Muscle layer of duodenum (tissue), 2 donors: Measurements from ENCODE around the gene RAD1.

Source experiments
- H3K27ac ChIP-seq: one replicate; pipeline ENCODE4 v1.7.0; 2013; ENCODE audit warnings: mild to moderate bottlenecking, low read length
- H3K27me3 ChIP-seq: one replicate; pipeline ENCODE4 v1.7.0; 2013; ENCODE audit warnings: low read depth, mild to moderate bottlenecking, control low read depth, low read length
- H3K36me3 ChIP-seq, 2 donors: one replicate each; pipeline ENCODE4 v1.7.0; 2013; ENCODE audit warnings: low read length in 2 of 2, control low read depth in 1 of 2, mild to moderate bottlenecking in 1 of 2; ENCODE audit not compliant: insufficient read depth in 2 of 2, control insufficient read depth in 1 of 2
- H3K4me1 ChIP-seq, 2 donors: one replicate each; pipeline ENCODE4 v1.7.0; 2013; ENCODE audit warnings: low read length in 2 of 2, mild to moderate bottlenecking in 2 of 2, control low read depth in 1 of 2, moderate library complexity in 1 of 2; ENCODE audit not compliant: insufficient read depth in 2 of 2, control insufficient read depth in 1 of 2
- H3K4me3 ChIP-seq, 2 donors: one replicate each; pipeline ENCODE4 v1.7.0; 2013; ENCODE audit warnings: low read length in 2 of 2, low read depth in 1 of 2, mild to moderate bottlenecking in 1 of 2
- H3K9me3 ChIP-seq, 2 donors: one replicate each; pipeline ENCODE4 v1.7.0; 2013; ENCODE audit warnings: low read length in 2 of 2, control low read depth in 1 of 2, mild to moderate bottlenecking in 1 of 2; ENCODE audit not compliant: control insufficient read depth in 1 of 2
- donor health status: healthy.

RAD1 gene

GRCh38 chr5:34915139-34915855 lies at the start of gene RAD1, which contains the start of gene BRIX1:
TSS of gene RAD1 (minus strand) at chr5:34915504. CDS start at chr5:34914892, 612 bp downstream.
TSS of gene BRIX1 (plus strand) at chr5:34915711. CDS start at chr5:34915739, 28 bp downstream.
- Histone ChIP-seq H3K4me1 (peaks cover 21 to 38% of the 10 kb centered on the region in 2 donors), H3K36me3 (peaks cover 18 to 20% of the 10 kb centered on the region in 2 donors), H3K27ac (peak within 1 kb of the TSS; percentile 92), H3K27me3 (no peaks in the 10 kb centered on the region), H3K4me3 (peak within 1 kb of the TSS; percentile 98 to 99), H3K9me3 (no peaks in the 10 kb centered on the region)

DNA sequence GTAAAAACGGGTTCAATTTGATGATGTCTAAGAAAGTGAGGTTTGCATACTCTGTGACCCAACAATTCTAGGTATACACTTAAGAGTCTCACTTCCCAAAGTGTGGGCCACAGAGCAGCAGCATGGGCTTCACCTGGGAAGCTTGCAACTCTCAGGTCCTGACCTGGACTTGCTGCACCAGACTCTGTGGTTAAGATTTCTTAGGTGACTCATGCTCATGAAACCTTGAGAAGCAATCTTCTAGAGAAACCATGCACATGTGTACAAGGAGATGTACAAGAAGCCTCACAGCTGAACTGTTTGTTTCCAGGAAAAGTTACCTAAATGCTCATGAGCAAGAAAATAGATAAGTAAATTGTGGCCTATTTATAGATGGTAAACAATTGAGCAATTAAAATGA lies 44.0 kb upstream of the RAD1 start:
- Histone ChIP-seq H3K36me3 (peaks cover 10 to 11% of the 10 kb centered on the region in 2 donors), H3K4me3 (no peak overlapping the region), H3K9me3 (no peaks in the 10 kb centered on the region), H3K27ac (no peak overlapping the region), H3K27me3 (no peaks in the 10 kb centered on the region), H3K4me1 (no peaks in the 10 kb centered on the region)

DNA sequence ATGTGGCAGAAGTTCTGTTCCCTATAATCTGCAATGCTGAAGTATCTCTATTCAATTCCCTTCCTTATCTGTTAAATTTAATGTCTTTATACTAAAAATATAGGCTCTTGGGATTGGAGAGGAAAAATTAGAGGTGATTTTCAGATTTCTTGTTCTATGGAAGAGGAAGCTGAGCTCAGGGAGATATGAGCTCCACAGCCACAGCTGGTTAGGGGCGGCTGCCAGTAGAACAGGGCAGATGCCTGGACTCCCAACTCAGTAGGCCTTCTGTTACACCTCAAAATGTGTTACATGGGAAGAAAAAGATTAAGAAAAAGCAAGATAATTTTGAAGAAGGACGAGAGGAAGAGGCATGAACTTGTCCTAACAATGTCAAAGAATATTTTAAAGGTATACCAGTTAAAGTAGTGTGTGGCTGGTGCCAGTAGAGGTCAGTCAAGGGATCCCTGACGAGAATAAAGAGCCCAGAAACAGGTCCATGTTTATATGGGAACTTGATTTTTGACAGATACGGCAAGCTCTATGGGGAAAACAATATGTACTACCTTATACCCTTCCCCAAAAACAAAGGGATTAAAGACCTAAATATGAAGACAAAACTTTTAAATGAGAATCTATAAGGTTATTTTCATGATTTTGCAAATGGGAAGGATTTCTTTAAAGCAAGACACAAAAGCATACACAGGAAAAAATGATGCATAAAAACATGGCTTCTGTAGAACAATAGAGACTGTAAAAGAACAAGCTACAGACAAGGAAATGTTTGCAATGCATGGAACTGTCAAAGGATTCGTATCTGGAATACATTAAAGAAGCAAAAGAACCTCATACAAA lies 42.8 kb upstream of the RAD1 start:
- Histone ChIP-seq H3K27me3 (no peaks in the 10 kb centered on the region), H3K36me3 (peaks cover 16 to 18% of the 10 kb centered on the region in 2 donors), H3K4me3 (no peak overlapping the region), H3K9me3 (no peaks in the 10 kb centered on the region), H3K4me1 (no peaks in the 10 kb centered on the region), H3K27ac (no peak overlapping the region)

DNA sequence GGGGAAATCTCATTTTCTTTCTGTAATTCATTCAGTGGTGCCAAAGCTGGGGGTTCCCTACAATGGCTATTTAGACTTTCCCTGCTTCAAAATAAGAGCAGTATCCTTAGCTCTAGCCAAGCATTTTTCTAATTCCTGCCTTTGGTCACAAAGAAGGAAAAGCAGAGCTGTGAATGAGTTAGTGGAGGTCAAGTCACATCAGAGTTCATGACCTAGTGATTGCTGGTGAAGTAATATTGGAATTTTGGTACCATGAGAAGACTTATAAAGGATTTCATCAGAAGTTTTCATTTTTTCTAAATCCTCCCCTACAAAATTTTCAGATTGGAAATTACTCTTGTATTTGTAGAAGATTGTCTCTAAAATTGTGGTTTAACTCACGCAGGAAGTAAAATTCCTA lies 42.0 kb upstream of the RAD1 start:
- no peaks in the 10 kb centered on the region for H3K27me3 ChIP-seq
- no peaks in the 10 kb centered on the region for H3K4me1 ChIP-seq
- H3K36me3 ChIP-seq: peaks cover 18 to 21% of the 10 kb centered on the region in 2 donors
- H3K9me3 ChIP-seq: no peaks in the 10 kb centered on the region
- H3K27ac ChIP-seq: no peak overlapping the region
- H3K4me3 ChIP-seq: no peak overlapping the region

- Histone ChIP-seq H3K4me3 (no peak overlapping the region), H3K36me3 (peaks cover 44 to 70% of the 10 kb centered on the region in 2 donors), H3K9me3 (no peaks in the 10 kb centered on the region), H3K27me3 (no peaks in the 10 kb centered on the region), H3K27ac (no peak overlapping the region), H3K4me1 (no peaks in the 10 kb centered on the region)
Observed at GRCh38 chr5:34944460-34945047, 29.2 kb upstream of the RAD1 start.

- H3K9me3 ChIP-seq: no peaks in the 10 kb centered on the region
- no peak overlapping the region for H3K27ac ChIP-seq
- H3K4me1 ChIP-seq: no peaks in the 10 kb centered on the region
- peaks cover 45 to 67% of the 10 kb centered on the region in 2 donors for H3K36me3 ChIP-seq
- no peaks in the 10 kb centered on the region for H3K27me3 ChIP-seq
- H3K4me3 ChIP-seq: no peak overlapping the region
Observed at GRCh38 chr5:34944044-34944443, 28.7 kb upstream of the RAD1 start.

DNA sequence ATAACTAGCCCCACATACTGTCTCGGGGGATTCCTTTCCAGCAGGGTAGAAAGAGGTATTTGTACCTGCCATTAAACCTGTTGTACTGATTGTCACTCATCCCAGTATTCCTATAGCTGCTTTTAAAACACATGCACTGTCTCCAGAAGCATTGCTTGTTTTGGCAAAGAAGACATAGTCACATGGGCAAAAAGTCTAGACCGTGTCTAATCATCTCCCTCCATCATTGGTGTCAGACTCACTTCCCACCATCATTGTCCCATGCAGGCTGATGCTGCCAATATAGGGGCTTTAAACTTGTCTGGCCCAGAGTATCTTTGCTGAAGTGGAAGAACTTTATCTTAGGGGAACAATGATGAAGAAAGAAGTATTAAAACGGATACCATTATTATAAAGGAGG lies 26.6 kb upstream of the RAD1 start:
- H3K9me3 ChIP-seq: no peaks in the 10 kb centered on the region
- no peaks in the 10 kb centered on the region for H3K27me3 ChIP-seq
- H3K4me3 ChIP-seq: no peak overlapping the region
- H3K4me1 ChIP-seq: no peaks in the 10 kb centered on the region
- H3K36me3 ChIP-seq: peaks cover 61 to 76% of the 10 kb centered on the region in 2 donors
- H3K27ac ChIP-seq: no peak overlapping the region

- Histone ChIP-seq H3K9me3 (no peaks in the 10 kb centered on the region), H3K27ac (no peak overlapping the region)
Observed at GRCh38 chr5:34932947-34933346, 17.6 kb upstream of the RAD1 start.

DNA sequence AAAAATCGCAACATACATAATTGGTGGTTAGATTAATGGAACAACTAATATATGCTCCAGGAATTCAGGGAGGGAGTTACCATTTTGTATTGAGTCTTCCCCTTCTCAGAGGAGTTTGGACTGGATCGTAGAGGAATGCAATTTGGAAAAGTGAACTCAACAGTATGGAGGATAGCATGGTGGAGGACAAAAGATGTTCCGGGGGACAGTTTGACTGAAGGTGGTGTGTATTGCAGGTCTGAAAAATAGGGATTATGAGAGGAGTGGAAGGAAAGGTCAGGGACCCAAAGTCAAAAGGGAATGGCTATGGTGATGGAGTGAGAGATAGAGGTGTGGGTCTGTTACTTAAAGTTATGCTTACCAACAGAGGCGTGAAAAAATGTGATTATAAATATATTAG lies 15.6 kb upstream of the RAD1 start:
- Histone ChIP-seq H3K9me3 (no peaks in the 10 kb centered on the region), H3K27ac (peak overlapping the region; percentile 76), H3K4me1 (peaks cover 7 to 11% of the 10 kb centered on the region in 2 donors), H3K27me3 (no peaks in the 10 kb centered on the region), H3K4me3 (peak overlapping the region; percentile 77 to 78), H3K36me3 (peaks cover 0 to 13% of the 10 kb centered on the region in 2 donors)

More at GRCh38 chr5:34932947-34933346, 17.6 kb upstream of the RAD1 start:
- H3K36me3 ChIP-seq: peaks cover 8 to 9% of the 10 kb centered on the region in 2 donors
- no peaks in the 10 kb centered on the region for H3K27me3 ChIP-seq
- peaks cover 7 to 11% of the 10 kb centered on the region in 2 donors for H3K4me1 ChIP-seq
- no peak overlapping the region for H3K4me3 ChIP-seq

DNA sequence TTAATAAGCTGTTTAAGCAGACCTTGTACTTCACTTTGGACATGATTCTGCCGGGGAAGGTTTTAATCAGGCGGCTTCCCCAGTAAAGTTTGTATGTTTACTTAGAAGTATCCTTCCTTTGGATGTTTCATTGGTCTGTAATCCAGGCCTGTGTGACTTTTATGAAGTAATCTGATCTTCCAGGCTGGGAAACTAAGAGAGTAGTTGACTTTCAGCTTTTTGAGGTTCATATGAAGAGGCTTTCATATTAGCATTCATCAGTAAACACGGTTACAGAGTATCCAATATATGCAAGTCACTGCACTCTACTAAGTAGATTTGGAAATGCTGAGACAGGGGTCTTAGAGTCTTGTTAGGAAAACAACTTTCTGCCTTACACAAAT lies 15.1 kb upstream of the RAD1 start:
- Histone ChIP-seq H3K4me3 (peak overlapping the region; percentile 77 to 78), H3K27me3 (no peaks in the 10 kb centered on the region), H3K9me3 (no peaks in the 10 kb centered on the region), H3K36me3 (peaks cover 3 to 17% of the 10 kb centered on the region in 2 donors), H3K4me1 (peaks cover 7 to 11% of the 10 kb centered on the region in 2 donors), H3K27ac (peak overlapping the region; percentile 76)
